Vagina (tissue), 2 donors: ENCODE measurements around the gene SNX27.

Experiments
- CTCF ChIP-seq, 3 experiments: fragments of 450-650 bp in 2 of 3; fragments of 200-600 bp in 1 of 3; sonication (generic) in 1 of 3; IDR thresholded peaks; one replicate each; pipeline ENCODE4 v1.5.1; 2017 to 2019; ENCODE audit warnings: antibody characterized with exemption in 3 of 3, mild to moderate bottlenecking in 2 of 3, moderate library complexity in 2 of 3
- POLR2A ChIP-seq, 2 donors: fragments of 450-650 bp; IDR thresholded peaks; one replicate each; pipeline ENCODE4 v1.6.1; 2017; ENCODE audit warnings: antibody characterized with exemption in 2 of 2, mild to moderate bottlenecking in 2 of 2, moderate library complexity in 2 of 2

GRCh38 chr1:151689494-151689893, 77.6 kb downstream of the SNX27 start:
- TF ChIP-seq POLR2A (IDR thresholded peaks at IDR 0.05) (no peak), CTCF (IDR thresholded peaks at IDR 0.05) (no peak)
